Activated naive CD8-positive, alpha-beta T cell treated with anti-CD3 and anti-CD28 coated beads, Interleukin-2, amount 10 ng/mL, durations not matched to agents 7 days and 5 days (primary cell): ENCODE results near the gene ASL. TPM values are rescaled to one million over a fixed set of nuclear protein-coding genes. Genes with fewer than 3 reads are reported as not detected.

ENCODE experiments used
- total RNA-seq, 2 experiments: library from RNA; stranded (reverse); gene quantifications; one replicate each; pipeline ENCODE4 v1.2.3, GENCODE V29; 2021

ASL gene
- total RNA-seq, 2 experiments from 2014 or later: 27.0 to 28.8 TPM

Other genes with a start within 250 kb of the ASL start
- gene VKORC1L1, start 202.7 kb upstream of the ASL start, total RNA-seq: 10 to 100 TPM; 10.9 to 11.1 TPM
- gene GUSB, start 93.6 kb upstream of the ASL start, total RNA-seq: 10 to 100 TPM; 71.9 to 73.5 TPM
- 10 to 100 TPM; 30.2 to 31.5 TPM for gene CRCP, start 39.0 kb downstream of the ASL start, total RNA-seq
- 1 to 10 TPM; 2.0 to 2.9 TPM for gene TPST1, start 129.5 kb downstream of the ASL start, total RNA-seq